HTERT RPE-1 (cell line): ENCODE results near the gene PBRM1.
"Not testable (repeated sequence)": the region's sequence is repeated elsewhere in the genome, so short reads cannot be mapped to it uniquely, and the experiment has no call there.

ENCODE experiments used
- in situ Hi-C: fragments of 300-500 bp; cut with MboI; formaldehyde crosslinking; loops from 4 replicates; pipeline ENCODE4 v1.14.3; 2020; ENCODE audit warnings: low sequenced_read_pairs

The PBRM1 gene

GRCh38 chr3:52704611-52705437 lies 19.1 kb upstream of the PBRM1 start:
- in situ Hi-C loops, result no loop called here

DNA sequence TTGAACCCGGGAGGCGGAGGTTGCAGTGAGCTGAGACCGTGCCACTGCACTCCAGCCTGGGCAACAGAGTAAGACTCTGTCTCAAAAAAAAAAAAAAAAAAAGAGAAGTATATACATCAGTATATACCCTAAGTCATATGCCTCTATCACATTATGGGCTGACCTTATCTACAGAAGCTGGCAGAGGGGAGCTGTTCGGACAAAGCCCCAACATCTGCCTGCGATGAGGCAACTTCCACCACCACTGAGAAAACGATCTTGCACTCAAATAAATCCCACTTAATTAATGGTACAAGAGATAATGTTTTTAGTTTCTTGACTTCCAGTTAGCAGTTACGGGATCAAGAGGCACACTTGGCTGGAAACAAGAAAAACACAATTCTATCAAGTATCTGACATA lies 17.6 kb upstream of the PBRM1 start:
- in situ Hi-C loops, result no loop called here

GRCh38 chr3:52697632-52697965 lies 11.9 kb upstream of the PBRM1 start:
- in situ Hi-C loops, result no loop called here

GRCh38 chr3:52696830-52697631 lies 11.3 kb upstream of the PBRM1 start:
- in situ Hi-C loops, result no loop called here

- in situ Hi-C loops, result no loop called here
Observed at GRCh38 chr3:52695798-52696671, 10.3 kb upstream of the PBRM1 start.

DNA sequence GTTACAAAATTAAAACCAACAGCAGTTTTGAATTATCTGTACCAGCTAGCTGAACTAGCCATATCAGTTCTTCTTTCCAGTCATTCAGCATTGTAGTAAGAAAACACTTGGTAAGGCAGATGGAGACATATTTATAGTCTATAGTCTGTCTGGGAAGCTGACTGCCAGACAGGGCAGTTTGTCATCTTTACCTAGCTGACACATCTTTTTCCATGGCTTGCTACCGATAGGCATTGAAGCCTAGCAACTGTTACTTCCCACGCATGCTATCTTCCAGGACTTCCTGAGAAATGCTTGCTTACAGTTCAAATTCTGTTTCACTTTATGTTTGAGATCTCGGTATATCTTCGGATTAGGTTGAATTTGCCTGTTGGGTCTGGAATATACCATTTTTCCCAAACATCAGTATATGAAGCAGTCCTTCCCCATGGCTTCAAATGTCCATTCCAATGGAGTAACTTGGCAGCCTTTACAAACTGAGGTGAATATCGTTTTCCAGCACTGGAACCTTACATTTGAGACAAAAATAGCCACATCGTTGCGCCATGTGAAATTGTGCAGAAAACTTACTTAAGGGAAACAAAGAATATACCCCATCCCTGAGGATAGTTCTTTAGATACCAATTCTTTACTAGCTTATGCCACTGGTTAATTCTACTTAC lies 8.9 kb upstream of the PBRM1 start:
- in situ Hi-C loops, result no loop called here

GRCh38 chr3:52693071-52693470 lies 7.4 kb upstream of the PBRM1 start:
- in situ Hi-C loops, result no loop called here

GRCh38 chr3:52690560-52690959 lies 4.8 kb upstream of the PBRM1 start:
- in situ Hi-C loops, result no loop called here

GRCh38 chr3:52689151-52689550 lies 3.4 kb upstream of the PBRM1 start:
- in situ Hi-C loops, result no loop called here

DNA sequence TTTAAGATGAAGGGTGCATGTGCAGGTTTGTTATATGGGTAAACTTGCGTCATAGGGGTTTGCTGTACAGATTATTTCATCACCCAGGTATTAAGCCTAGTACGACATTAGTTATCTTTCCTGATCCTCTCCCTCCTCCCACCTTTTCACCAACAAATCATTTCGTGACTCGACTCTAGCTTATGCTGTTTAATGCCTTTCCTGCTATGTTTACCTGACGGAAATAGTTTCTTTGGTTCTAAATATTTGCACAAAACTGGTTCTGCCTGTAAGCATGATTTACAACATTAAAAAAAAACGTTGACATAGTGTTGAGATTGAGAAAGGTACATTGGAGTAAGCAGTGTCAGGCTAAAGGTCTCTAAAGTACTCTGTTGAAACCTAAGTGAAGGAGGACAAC lies 2.6 kb upstream of the PBRM1 start:
- in situ Hi-C loops, result no loop called here

- in situ Hi-C loops, result no loop called here
Observed at GRCh38 chr3:52685285-52685708, 416 bp downstream of the PBRM1 start.

DNA sequence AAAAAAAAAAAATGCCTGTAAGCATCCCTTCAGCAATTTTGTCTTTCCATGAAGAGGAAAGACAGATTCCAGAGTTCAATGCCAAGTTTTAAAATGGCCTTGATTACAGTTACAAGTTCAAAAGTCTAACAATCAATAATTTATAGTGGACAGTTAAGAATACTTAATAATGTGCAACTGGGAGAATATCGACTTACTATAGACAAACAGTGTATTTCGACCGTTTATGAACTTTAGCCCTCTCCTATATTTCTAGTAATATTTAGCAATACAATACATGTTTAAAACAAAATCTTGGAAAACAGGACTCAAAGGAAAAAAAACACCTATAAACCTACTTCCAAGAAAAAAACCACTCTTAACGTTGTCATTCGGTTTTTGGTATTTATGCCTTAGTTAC lies 1.5 kb downstream of the PBRM1 start:
- in situ Hi-C loops, result no loop called here

DNA sequence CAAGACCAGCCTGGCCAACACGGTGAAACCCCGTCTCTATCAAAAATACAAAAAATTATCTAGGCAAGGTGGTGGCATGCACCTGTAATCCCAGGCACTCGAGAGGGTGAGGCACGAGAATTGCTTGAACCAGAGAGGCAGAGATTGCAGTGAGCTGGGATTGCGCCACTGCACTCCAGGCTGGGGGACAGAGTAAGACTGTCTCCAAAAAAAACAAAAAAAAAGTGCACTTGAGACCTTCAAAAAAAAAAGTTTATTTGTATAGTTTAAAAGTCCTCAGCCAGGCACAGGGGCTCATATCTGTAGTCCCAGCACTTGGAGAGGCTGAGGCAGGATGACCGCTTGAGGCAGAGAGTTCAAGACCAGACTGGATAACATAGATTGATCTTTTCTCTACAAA lies 2.1 kb downstream of the PBRM1 start:
- in situ Hi-C loops, result no loop called here

GRCh38 chr3:52682016-52682415 lies 3.7 kb downstream of the PBRM1 start:
- in situ Hi-C loops, result no loop called here

DNA sequence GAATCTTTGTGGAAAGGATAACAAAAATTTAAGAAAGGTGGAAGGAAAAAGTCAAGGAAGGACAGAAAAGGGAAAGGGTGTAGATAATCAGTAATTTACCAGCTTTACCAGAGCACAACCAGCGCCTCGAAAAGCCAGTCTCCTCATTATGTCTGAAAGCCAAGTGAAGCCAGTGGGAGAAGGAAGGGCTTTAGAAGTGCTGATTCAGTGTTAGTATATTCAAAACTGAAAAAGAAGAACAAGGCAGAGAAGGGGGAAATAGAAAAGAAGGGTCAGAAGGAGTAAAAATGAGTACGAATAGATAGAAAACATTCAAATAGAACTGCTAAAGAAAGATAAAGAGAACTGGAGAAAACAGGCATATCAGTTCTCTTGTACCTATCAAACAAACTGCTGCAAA lies 4.1 kb downstream of the PBRM1 start:
- in situ Hi-C loops, result no loop called here

GRCh38 chr3:52679811-52680210 lies 5.9 kb downstream of the PBRM1 start:
- in situ Hi-C loops, result no loop called here

DNA sequence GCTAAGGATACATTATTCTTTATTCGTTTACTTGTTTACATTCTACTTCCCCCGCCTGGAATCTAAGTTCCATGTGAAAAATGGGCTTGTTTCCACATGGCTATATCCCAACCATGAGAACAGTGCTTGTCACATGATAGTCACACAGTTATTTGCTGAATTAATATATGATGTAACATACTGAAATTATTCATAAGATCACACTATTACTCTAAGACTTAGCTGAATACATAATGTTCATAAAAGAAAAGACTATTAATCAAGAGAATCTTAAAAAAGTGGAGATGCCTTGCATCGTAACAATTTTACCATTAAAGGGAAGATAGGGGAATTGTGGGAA lies 6.5 kb downstream of the PBRM1 start:
- in situ Hi-C loops, result no loop called here

GRCh38 chr3:52678265-52679198 lies 7.2 kb downstream of the PBRM1 start:
- in situ Hi-C loops, result no loop called here

GRCh38 chr3:52676201-52676600 lies 9.5 kb downstream of the PBRM1 start:
- in situ Hi-C loops, result not testable (repeated sequence)

- in situ Hi-C loops, result no loop called here
Observed at GRCh38 chr3:52671676-52672075, 14.0 kb downstream of the PBRM1 start.
